HFFc6 (cell line): Measurements from ENCODE around the gene SPEM3. TPM values are rescaled to one million over a fixed set of nuclear protein-coding genes. Genes with fewer than 3 reads are reported as not detected.
A peak's percentile ranks its signal among the peaks of the same experiment; 100 is the strongest.

ENCODE experiments used
- DNase-seq: peaks from one replicate; pipeline ENCODE4 v3.0.0-alpha.2; 2018
- H3K27ac Mint-ChIP-seq: 2 replicates; pipeline ENCODE4 v1.8.0; 2020; ENCODE audit warnings: mild to moderate bottlenecking, mixed read lengths
- H3K27me3 Mint-ChIP-seq: 2 replicates; pipeline ENCODE4 v1.8.0; 2021; ENCODE audit warnings: mild to moderate bottlenecking, moderate library complexity, mixed read lengths; ENCODE audit not compliant: insufficient read depth
- H3K36me3 Mint-ChIP-seq: 2 replicates; pipeline ENCODE4 v1.8.0; 2021; ENCODE audit warnings: low read depth, mixed read lengths
- H3K4me1 Mint-ChIP-seq: 2 replicates; pipeline ENCODE4 v1.8.0; 2020; ENCODE audit warnings: low read depth, mixed read lengths
- H3K4me3 Mint-ChIP-seq: 2 replicates; pipeline ENCODE4 v1.8.0; 2020; ENCODE audit warnings: mild to moderate bottlenecking, moderate library complexity, mixed read lengths
- H3K9me3 Mint-ChIP-seq: 2 replicates; pipeline ENCODE4 v1.8.0; 2020; ENCODE audit warnings: mild to moderate bottlenecking, mixed read lengths
- total RNA-seq, 6 experiments: library from RNA; stranded (reverse); fragmentation: NEBNext Ultra II Directional; extraction: Animal tissue kit (Norgen Biotek cat#: 25700); gene quantifications; 2 replicates in 1 of 6; 3 replicates in 5 of 6; pipeline ENCODE4 v1.2.3, GENCODE V29; 2021
- TF ChIP-seq, protein P1 (sequence below): fragments of 200-600 bp; sonication (generic); IDR thresholded peaks from 2 replicates; pipeline ENCODE4 v1.5.0; 2021; ENCODE audit warnings: antibody characterized with exemption, mild to moderate bottlenecking

Gene SPEM3
- total RNA-seq, 6 experiments from 2014 or later = not detected

DNA sequence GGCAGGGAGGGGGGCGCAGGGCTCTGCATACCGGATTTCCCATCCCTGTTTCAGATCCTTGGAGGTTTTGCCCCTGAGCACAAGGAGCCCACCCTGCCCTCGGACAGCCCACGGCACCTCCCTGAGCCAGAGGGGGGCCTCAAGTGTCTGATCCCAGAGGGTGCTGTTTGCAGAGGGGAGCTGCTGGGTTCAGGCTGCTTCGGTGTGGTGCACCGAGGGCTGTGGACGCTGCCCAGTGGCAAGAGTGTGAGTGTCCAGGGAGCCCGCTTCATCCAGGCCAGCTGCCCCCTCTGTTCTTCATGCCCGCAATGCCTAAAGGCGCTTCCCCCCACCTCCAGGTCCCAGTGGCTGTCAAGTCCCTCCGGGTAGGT is 45.3 kb upstream of the SPEM3 start:
- Mint-ChIP-seq H3K36me3 (peaks cover 11% of the 10 kb centered on the region), H3K4me3 (no peak overlapping the region), H3K4me1 (peaks cover 6% of the 10 kb centered on the region), H3K9me3 (peaks cover 11% of the 10 kb centered on the region), H3K27me3 (peaks cover 18% of the 10 kb centered on the region), H3K27ac (no peak overlapping the region)
- DNase-seq = no peak
- TF ChIP-seq, protein P1, sequence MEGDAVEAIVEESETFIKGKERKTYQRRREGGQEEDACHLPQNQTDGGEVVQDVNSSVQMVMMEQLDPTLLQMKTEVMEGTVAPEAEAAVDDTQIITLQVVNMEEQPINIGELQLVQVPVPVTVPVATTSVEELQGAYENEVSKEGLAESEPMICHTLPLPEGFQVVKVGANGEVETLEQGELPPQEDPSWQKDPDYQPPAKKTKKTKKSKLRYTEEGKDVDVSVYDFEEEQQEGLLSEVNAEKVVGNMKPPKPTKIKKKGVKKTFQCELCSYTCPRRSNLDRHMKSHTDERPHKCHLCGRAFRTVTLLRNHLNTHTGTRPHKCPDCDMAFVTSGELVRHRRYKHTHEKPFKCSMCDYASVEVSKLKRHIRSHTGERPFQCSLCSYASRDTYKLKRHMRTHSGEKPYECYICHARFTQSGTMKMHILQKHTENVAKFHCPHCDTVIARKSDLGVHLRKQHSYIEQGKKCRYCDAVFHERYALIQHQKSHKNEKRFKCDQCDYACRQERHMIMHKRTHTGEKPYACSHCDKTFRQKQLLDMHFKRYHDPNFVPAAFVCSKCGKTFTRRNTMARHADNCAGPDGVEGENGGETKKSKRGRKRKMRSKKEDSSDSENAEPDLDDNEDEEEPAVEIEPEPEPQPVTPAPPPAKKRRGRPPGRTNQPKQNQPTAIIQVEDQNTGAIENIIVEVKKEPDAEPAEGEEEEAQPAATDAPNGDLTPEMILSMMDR = no peak

DNA sequence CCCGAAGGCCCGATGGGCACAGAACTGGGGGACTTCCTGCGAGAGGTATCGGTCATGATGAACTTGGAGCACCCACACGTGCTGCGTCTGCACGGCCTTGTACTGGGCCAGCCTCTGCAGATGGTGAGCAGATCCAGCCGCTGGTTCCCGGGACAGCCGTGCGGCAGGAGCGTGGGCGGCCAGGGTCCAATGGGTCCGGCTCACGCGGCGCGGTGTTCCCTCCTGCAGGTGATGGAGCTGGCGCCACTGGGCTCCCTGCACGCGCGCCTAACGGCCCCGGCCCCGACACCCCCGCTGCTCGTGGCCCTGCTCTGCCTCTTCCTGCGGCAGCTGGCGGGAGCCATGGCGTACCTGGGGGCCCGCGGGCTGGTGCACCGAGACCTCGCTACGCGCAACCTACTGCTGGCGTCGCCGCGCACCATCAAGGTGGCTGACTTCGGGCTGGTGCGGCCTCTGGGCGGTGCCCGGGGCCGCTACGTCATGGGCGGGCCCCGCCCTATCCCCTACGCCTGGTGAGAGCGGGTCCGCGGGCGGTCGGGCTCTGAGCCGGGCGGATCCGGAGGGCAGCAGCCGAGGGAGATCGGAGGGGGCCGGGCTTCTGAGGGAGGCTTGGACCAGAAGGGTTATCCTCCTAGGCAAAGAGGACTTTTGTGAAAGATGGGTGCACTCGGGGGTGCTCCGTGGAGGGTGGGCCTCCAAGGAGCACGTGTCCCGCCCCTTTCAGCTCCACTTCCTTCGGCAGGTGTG is 44.7 kb upstream of the SPEM3 start:
- H3K27ac Mint-ChIP-seq = no peak overlapping the region
- TF ChIP-seq, protein P1 = no peak
- H3K27me3 Mint-ChIP-seq = peaks cover 18% of the 10 kb centered on the region
- peaks cover 10% of the 10 kb centered on the region for H3K36me3 Mint-ChIP-seq
- H3K4me3 Mint-ChIP-seq = peak overlapping the region; percentile 37; the same call in 1 of the 2 replicates
- no peak for DNase-seq
- H3K9me3 Mint-ChIP-seq = peaks cover 11% of the 10 kb centered on the region
- H3K4me1 Mint-ChIP-seq = peaks cover 6% of the 10 kb centered on the region

DNA sequence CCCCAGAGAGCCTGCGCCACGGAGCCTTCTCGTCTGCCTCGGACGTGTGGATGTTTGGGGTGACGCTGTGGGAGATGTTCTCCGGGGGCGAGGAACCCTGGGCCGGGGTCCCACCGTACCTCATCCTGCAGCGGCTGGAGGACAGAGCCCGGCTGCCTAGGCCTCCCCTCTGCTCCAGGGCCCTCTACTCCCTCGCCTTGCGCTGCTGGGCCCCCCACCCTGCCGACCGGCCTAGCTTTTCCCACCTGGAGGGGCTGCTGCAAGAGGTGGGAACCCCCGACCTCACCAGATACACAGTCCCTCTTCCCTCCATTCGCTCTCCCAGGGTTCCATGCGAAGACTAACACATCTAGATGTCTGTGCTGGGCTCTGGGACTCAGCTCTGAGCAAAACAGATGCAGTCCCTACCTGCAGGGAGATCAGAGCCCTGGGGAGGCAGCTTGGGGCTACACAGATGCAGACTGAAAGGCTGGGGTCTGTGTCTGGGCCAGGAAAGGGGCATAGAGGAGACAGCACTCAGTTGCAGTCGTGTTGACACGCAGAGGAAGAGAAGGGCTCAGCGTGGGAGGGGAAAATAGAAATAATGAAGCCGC is 44.1 kb upstream of the SPEM3 start:
- Mint-ChIP-seq H3K4me3 (no peak overlapping the region; the same call in 1 of the 2 replicates), H3K27ac (no peak overlapping the region), H3K27me3 (peaks cover 14% of the 10 kb centered on the region), H3K4me1 (peaks cover 6% of the 10 kb centered on the region), H3K36me3 (peaks cover 4% of the 10 kb centered on the region; the same call in 1 of the 2 replicates), H3K9me3 (peaks cover 4% of the 10 kb centered on the region; the same call in 1 of the 2 replicates)
- DNase-seq = no peak
- TF ChIP-seq, protein P1 = no peak

DNA sequence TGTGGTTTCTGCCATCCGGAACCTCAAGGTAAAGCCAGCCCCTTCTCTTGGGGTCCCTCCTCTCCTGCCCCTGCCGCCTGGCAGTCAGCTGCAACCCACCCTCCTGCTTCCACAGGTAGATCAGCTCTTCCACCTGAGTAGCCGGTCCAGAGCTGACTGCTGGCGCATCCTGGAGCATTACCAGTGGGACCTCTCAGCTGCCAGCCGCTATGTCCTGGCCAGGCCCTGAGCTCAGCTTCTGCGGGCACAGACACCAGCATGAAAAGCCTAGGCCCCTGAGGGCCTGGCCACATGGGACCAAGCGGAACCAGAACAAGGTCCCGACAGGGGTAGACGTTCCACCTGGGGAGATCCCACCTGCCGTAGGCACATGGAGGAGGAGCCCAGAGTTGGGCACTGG is 39.8 kb upstream of the SPEM3 start:
- H3K27ac Mint-ChIP-seq = no peak overlapping the region
- no peaks in the 10 kb centered on the region; the same call in 1 of the 2 replicates for H3K27me3 Mint-ChIP-seq
- H3K4me3 Mint-ChIP-seq = no peak overlapping the region
- no peaks in the 10 kb centered on the region for H3K9me3 Mint-ChIP-seq
- TF ChIP-seq, protein P1 = no peak
- no peak for DNase-seq
- no peaks in the 10 kb centered on the region for H3K4me1 Mint-ChIP-seq
- peaks cover 9% of the 10 kb centered on the region; the same call in 1 of the 2 replicates for H3K36me3 Mint-ChIP-seq

DNA sequence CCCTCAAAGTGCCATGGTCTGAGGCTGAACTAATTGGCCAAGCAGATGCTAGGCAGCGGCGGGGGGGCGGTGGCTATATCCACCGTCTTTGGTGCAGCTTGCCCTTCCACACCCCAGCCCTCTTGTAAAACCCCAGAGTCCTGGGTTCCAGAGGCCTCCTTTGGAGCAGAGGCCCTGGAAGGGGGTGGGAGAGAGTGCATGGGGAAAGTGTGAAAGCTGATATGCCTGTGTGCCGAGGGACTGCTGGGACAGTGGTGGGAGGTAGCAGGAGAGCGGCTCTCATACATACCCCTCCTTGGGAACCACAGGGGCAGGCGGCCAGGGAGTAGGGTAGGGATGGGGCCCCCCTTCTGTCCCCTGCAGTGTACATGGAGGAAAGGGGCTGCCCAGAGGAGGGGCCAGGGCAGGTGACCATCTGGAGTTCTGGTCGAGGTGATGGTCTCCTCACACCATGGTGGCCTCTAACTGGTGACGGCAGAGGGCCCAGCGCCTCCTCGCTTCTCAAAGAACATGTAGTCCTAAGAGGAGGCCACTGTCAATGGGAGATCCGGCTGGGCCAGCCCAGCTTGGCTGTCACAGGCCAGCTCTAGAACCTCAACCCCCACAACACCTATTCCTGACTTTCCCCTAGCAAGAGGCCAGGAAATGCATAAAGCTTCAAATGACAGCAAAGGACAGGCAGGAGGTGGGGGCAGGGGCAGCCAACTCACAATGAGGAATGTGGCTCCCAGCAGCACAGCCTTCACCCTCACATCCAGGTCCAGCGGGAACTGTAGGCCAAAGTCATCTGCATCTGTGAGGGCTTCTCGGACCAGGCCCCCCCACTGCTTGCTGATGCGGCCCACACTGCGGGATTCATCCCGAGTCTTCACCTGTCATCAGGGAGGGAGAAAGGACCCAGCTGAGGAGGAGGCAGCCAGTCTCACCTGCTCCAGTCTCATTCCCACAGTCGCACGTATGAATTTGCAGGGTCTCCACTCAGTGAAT is 38.4 kb upstream of the SPEM3 start:
- no peak for DNase-seq
- peaks cover 9% of the 10 kb centered on the region; the same call in 1 of the 2 replicates for H3K36me3 Mint-ChIP-seq
- no peaks in the 10 kb centered on the region; the same call in 1 of the 2 replicates for H3K27me3 Mint-ChIP-seq
- no peaks in the 10 kb centered on the region for H3K9me3 Mint-ChIP-seq
- TF ChIP-seq, protein P1 = no peak
- H3K27ac Mint-ChIP-seq = no peak overlapping the region
- H3K4me1 Mint-ChIP-seq = peaks cover 5% of the 10 kb centered on the region
- no peak overlapping the region for H3K4me3 Mint-ChIP-seq
